ENCODE measurements around the gene NOTCH2. TPM values are rescaled to one million over a fixed set of nuclear protein-coding genes. Genes with fewer than 3 reads are reported as not detected.

Gene NOTCH2
- total RNA-seq, 3 donors from 2014 or later (not counting 1 experiment from before 2014, with no cell fraction given), result 74.7 to 136 (median 97.4) TPM

GRCh38 chr1:119893827-119894700, 175.4 kb downstream of the NOTCH2 start:
- H3K9me3 Mint-ChIP-seq, result no peaks in the 10 kb centered on the region
- WGBS (ENCODE audit: insufficient coverage), result 70% methylated on average over 10 of the region's 10 CpGs
- intact Hi-C loops (cut with micrococcal nuclease), result no loop called here
- ATAC-seq (no peak), DNase-seq (no peak)
- no peak overlapping the region for H3K4me3 ChIP-seq (ENCODE audit: low read length)
- no peak overlapping the region for H3K27ac ChIP-seq (ENCODE audit: low read length)
- H3K27ac Mint-ChIP-seq, result no peak overlapping the region
- TF ChIP-seq CTCF (IDR thresholded peaks at IDR 0.05), result no peak
- H3K36me3 Mint-ChIP-seq, result peaks cover 5% of the 10 kb centered on the region
- no peaks in the 10 kb centered on the region for H3K4me1 ChIP-seq (ENCODE audit: control insufficient read depth, insufficient read depth, low read length)
- H3K9me3 ChIP-seq (ENCODE audit: control insufficient read depth, insufficient read depth, low read length), result no peaks in the 10 kb centered on the region
- no peaks in the 10 kb centered on the region for H3K36me3 ChIP-seq (ENCODE audit: control insufficient read depth, insufficient read depth, low read length)
- no peak overlapping the region for H3K4me3 Mint-ChIP-seq
- no peaks in the 10 kb centered on the region for H3K27me3 ChIP-seq (ENCODE audit: control insufficient read depth, insufficient read depth, low read length)
- H3K4me1 Mint-ChIP-seq, result no peaks in the 10 kb centered on the region
- H3K27me3 Mint-ChIP-seq (ENCODE audit: low read depth in 2 of 2), result peaks cover 7 to 35% of the 10 kb centered on the region in 2 donors

GRCh38 chr1:119893238-119893791, 176.1 kb downstream of the NOTCH2 start:
- ATAC-seq, result peak in 1 of 3 donors; percentile 14
- Histone ChIP-seq H3K36me3 (ENCODE audit: control insufficient read depth, insufficient read depth, low read length) (no peaks in the 10 kb centered on the region), H3K27me3 (ENCODE audit: control insufficient read depth, insufficient read depth, low read length) (no peaks in the 10 kb centered on the region), H3K27ac (ENCODE audit: low read length) (no peak overlapping the region), H3K4me3 (ENCODE audit: low read length) (no peak overlapping the region), H3K4me1 (ENCODE audit: control insufficient read depth, insufficient read depth, low read length) (no peaks in the 10 kb centered on the region), H3K9me3 (ENCODE audit: control insufficient read depth, insufficient read depth, low read length) (no peaks in the 10 kb centered on the region)
- Mint-ChIP-seq H3K9me3 (peaks cover 3 to 4% of the 10 kb centered on the region in 2 donors), H3K27ac (no peak overlapping the region), H3K4me1 (no peaks in the 10 kb centered on the region), H3K36me3 (peaks cover 12% of the 10 kb centered on the region), H3K27me3 (ENCODE audit: low read depth in 2 of 2) (peaks cover 7 to 42% of the 10 kb centered on the region in 2 donors), H3K4me3 (no peak overlapping the region)
- no peak for DNase-seq
- TF ChIP-seq CTCF (IDR thresholded peaks at IDR 0.05), result no peak
- intact Hi-C loops (cut with micrococcal nuclease), result no loop called here
- 83% methylated on average over 6 of the region's 6 CpGs for WGBS (ENCODE audit: insufficient coverage)

- peaks cover 5% of the 10 kb centered on the region in 2 donors for H3K9me3 Mint-ChIP-seq
- Histone ChIP-seq H3K4me3 (ENCODE audit: low read length) (no peak overlapping the region), H3K4me1 (ENCODE audit: control insufficient read depth, insufficient read depth, low read length) (no peaks in the 10 kb centered on the region), H3K27me3 (ENCODE audit: control insufficient read depth, insufficient read depth, low read length) (no peaks in the 10 kb centered on the region), H3K27ac (ENCODE audit: low read length) (no peak overlapping the region), H3K36me3 (ENCODE audit: control insufficient read depth, insufficient read depth, low read length) (no peaks in the 10 kb centered on the region), H3K9me3 (ENCODE audit: control insufficient read depth, insufficient read depth, low read length) (no peaks in the 10 kb centered on the region)
- TF ChIP-seq CTCF (IDR thresholded peaks at IDR 0.05), result no peak
- H3K36me3 Mint-ChIP-seq, result peaks cover 17% of the 10 kb centered on the region
- no peak overlapping the region for H3K4me3 Mint-ChIP-seq
- DNase-seq (no peak), ATAC-seq (no peak)
- no CpG with 5 or more reads among the region's 1 CpG for WGBS (ENCODE audit: insufficient coverage)
- H3K27ac Mint-ChIP-seq, result no peak overlapping the region
- peaks cover 5 to 45% of the 10 kb centered on the region in 2 donors for H3K27me3 Mint-ChIP-seq (ENCODE audit: low read depth in 2 of 2)
- intact Hi-C loops (cut with micrococcal nuclease), result no loop called here
- H3K4me1 Mint-ChIP-seq, result no peaks in the 10 kb centered on the region
These were observed 178.1 kb downstream of the NOTCH2 start for GRCh38 chr1:119891386-119891785.
